ENCODE data around the gene SRPK2. TPM values are rescaled to one million over a fixed set of nuclear protein-coding genes. Genes with fewer than 3 reads are reported as not detected.
"Not testable (repeated sequence)": the region's sequence is repeated elsewhere in the genome, so short reads cannot be mapped to it uniquely, and the experiment has no call there.

Gene SRPK2
- total RNA-seq, 1 donor from 2014 or later = 56.4 TPM

DNA sequence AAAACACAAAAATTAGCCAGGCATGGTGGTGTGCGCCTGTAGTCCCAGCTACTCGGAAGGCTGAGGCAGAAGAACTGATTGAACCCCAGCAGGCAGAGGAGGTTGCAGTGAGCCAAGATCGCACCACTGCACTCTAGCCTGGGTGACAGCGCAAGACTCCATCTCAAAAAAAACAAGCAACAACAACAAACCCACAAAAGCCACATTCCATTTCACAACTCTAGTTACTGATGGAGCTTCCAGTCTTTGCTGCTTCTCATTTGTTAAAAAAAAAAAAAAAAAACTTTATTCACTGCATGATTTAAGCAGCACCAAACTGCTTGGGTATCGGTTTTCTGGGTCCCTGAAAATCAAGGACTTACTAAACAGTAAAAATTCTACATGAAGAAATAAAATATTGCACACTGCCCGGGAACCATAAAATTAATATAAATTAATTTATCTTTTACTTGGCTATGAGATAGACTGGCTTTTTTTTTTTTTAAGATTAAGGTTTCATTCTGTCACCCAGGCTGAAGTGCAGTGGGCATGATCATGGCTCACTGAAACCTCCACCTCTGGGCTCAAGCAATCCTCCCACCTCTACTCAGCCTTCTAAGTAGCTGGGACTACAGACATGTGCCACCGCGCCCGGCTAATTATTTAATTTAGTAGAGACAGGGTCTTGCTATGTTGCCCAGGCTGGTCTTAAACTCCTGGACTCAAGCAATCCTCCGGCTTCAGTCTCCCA lies 42.0 kb downstream of the SRPK2 start:
- Mint-ChIP-seq H3K4me1 (ENCODE audit: low read depth) (peaks cover 40% of the 10 kb centered on the region), H3K27me3 (ENCODE audit: insufficient read depth) (no peaks in the 10 kb centered on the region), H3K9me3 (no peaks in the 10 kb centered on the region), H3K4me3 (peak overlapping the region; percentile 42), H3K36me3 (ENCODE audit: low read depth) (peaks cover 2% of the 10 kb centered on the region), H3K27ac (peak overlapping the region; percentile 52)
- intact Hi-C loops (cut with micrococcal nuclease) = loop anchor here (5.0 kb wide), 1 partner anchor 334 kb away; the partner anchor contains the start of gene KMT2E
- DNase-seq (ENCODE audit: low spot score) = peak; percentile 35

DNA sequence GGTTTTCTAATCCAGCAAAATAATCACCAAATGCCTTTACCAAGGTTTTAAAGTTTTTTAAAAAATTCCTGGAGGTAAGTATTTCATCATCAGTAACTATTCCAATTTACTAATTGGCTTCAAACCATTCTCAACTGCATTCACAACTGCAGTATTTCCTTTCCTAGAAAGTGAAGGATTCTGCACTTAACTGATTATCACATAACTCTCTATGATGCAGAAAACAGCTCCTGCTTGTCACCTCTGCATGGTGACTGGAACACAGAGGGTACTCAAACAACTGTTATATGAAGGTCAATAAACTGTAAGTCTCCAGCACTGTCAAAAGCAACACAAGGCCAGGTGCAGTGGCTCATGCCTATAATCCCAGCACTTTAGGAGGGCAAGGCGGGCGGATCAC lies 42.6 kb downstream of the SRPK2 start:
- Mint-ChIP-seq H3K27ac (peak overlapping the region; percentile 52), H3K27me3 (ENCODE audit: insufficient read depth) (no peaks in the 10 kb centered on the region), H3K4me1 (ENCODE audit: low read depth) (peaks cover 39% of the 10 kb centered on the region), H3K9me3 (no peaks in the 10 kb centered on the region), H3K4me3 (peak overlapping the region; percentile 42), H3K36me3 (ENCODE audit: low read depth) (peaks cover 2% of the 10 kb centered on the region)
- no peak for DNase-seq (ENCODE audit: low spot score)
- intact Hi-C loops (cut with micrococcal nuclease) = loop anchor here (5.0 kb wide), 1 partner anchor 334 kb away; the partner anchor contains the start of gene KMT2E

DNA sequence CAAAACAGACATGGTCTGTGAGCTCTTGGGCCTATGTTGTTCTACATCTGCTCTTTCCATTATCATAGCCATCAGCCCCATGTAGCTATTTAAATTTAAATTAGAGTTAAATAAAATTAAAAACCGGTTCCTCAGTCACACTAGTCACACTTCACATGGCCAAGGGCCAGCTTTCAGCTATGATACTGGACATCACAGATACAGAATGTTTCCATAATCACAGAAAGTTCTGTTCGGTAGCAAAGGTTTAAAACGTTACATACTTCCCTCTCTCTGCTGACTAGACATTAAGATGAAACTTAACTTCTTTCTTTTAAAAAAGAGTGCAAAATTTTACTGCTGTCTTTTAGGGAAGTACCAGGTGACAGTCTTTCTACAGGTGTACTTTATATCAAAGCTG lies 43.0 kb downstream of the SRPK2 start:
- no peak for DNase-seq (ENCODE audit: low spot score)
- Mint-ChIP-seq H3K4me3 (no peak overlapping the region), H3K9me3 (no peaks in the 10 kb centered on the region), H3K4me1 (ENCODE audit: low read depth) (peaks cover 36% of the 10 kb centered on the region), H3K36me3 (ENCODE audit: low read depth) (peaks cover 2% of the 10 kb centered on the region), H3K27ac (no peak overlapping the region), H3K27me3 (ENCODE audit: insufficient read depth) (no peaks in the 10 kb centered on the region)
- intact Hi-C loops (cut with micrococcal nuclease) = loop anchor here (1.0 to 5.0 kb wide), 5 partner anchors 8 to 401 kb away; partner anchors contain the start of gene KMT2E

DNA sequence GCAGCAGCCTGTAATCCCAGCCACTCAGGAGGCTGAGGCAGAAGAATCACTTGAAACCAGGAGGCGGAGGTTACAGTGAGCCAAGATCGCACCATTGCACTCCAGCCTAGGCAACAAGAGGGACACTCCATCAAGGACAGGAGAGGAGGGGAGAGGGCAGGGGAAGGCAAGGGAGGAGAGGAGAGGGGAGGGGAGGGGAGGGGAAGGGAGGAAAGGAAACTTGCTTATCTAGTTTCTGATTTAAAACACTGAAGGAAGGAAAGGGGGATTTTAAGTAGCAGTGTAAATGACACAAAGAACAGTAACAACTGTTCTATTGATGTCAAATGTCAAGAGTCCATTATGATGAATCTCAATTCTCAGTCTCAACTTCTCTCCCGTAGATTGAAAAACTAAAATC lies 43.7 kb downstream of the SRPK2 start:
- DNase-seq (ENCODE audit: low spot score) = no peak
- peak overlapping the region; percentile 11 for H3K4me3 Mint-ChIP-seq
- intact Hi-C loops (cut with micrococcal nuclease) = loop anchor here (1.0 to 5.0 kb wide), 5 partner anchors 8 to 400 kb away; partner anchors contain the start of gene KMT2E
- peaks cover 2% of the 10 kb centered on the region for H3K36me3 Mint-ChIP-seq (ENCODE audit: low read depth)
- no peaks in the 10 kb centered on the region for H3K9me3 Mint-ChIP-seq
- H3K27me3 Mint-ChIP-seq (ENCODE audit: insufficient read depth) = no peaks in the 10 kb centered on the region
- peaks cover 34% of the 10 kb centered on the region for H3K4me1 Mint-ChIP-seq (ENCODE audit: low read depth)
- peak overlapping the region; percentile 67 for H3K27ac Mint-ChIP-seq

DNA sequence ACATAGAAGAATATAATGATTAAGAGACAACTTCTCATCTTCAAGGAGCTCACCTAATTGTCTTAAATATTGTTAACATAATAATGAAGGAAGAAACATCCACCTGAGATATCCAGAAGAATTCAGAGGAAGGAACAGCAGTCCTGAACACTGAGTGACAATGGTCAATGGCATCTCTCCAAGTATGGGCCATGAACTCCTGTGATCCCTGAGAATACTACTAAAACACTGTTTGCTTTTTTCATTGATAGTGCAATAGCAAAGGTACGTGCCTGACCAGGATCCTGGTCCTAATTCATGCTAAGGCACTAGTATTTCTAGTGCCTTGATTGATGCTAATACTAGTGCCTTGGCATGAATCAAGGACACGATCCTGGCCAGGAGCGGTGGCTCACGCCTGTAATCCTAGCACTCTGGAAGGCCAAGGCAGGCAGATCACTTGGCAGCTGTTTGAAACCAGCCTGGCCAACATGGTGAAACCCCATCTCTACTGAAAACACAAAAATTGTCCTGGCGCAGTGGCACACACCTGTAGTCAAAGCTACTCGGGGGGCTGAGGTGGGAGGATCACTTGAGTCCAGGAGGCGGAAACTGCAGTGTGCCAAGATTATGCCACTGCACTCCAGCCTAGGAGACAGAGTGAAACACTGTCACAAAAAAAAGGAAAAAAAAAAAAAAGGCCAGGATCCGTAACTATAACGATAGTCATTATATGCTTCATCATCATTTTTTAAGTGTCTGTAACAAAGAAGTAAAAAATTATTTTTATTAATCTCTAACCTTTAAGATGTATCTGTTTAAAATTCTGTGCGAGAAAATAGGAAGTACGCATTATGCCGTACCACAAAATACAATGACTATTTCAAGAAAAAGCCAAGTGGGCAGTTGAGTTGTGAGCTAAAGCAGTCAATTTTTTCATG lies 49.1 kb downstream of the SRPK2 start:
- H3K36me3 Mint-ChIP-seq (ENCODE audit: low read depth) = peaks cover 2% of the 10 kb centered on the region
- H3K9me3 Mint-ChIP-seq = no peaks in the 10 kb centered on the region
- H3K4me3 Mint-ChIP-seq = no peak overlapping the region
- intact Hi-C loops (cut with micrococcal nuclease) = loop anchor here (5.0 kb wide), 1 partner anchor 357 kb away; no protein-coding TSS in a partner anchor
- H3K27ac Mint-ChIP-seq = no peak overlapping the region
- H3K27me3 Mint-ChIP-seq (ENCODE audit: insufficient read depth) = no peaks in the 10 kb centered on the region
- DNase-seq (ENCODE audit: low spot score) = no peak
- peaks cover 10% of the 10 kb centered on the region for H3K4me1 Mint-ChIP-seq (ENCODE audit: low read depth)

DNA sequence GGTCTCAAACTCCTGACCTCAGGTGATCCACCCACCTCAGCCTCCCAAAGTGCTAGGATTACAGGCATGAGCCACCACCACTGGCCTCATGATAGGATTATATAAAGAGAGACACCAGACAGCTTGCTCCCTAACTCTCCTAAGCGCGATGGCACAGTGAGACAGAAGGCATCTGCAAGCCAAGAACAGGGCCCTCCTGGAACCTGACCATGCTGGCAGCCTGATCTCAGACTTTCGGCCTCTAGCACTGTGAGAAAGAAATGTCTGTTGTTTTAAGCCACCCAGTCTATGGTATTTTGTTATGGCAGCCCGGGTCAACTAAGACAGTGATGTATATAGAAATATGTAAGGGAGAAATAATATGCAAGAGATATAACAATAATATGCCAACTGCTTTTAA lies 51.2 kb downstream of the SRPK2 start:
- intact Hi-C loops (cut with micrococcal nuclease) = loop anchor here (5.0 kb wide), 1 partner anchor 355 kb away; no protein-coding TSS in a partner anchor
- Mint-ChIP-seq H3K4me3 (no peak overlapping the region), H3K27ac (no peak overlapping the region), H3K4me1 (ENCODE audit: low read depth) (peaks cover 4% of the 10 kb centered on the region), H3K27me3 (ENCODE audit: insufficient read depth) (no peaks in the 10 kb centered on the region), H3K9me3 (no peaks in the 10 kb centered on the region), H3K36me3 (ENCODE audit: low read depth) (peaks cover under 1% of the 10 kb centered on the region)
- DNase-seq (ENCODE audit: low spot score) = no peak

DNA sequence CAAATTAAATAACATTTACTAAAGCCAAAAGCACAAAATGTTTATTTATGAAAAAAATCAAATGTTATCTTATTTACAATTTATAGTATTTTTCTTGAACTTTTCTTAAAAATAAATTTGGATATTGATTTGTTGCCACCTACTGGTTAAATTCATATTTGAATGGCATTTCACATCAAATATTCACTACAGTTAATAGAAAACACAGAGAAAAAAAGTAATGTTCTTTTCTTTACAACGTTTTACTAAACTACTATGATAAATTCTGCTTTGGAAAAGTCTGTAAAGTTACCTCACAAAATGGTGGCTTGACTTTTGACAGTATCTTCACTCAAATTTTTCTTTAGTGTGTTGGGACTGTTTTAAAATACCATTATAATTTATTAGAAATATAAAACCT lies 52.7 kb downstream of the SRPK2 start:
- Mint-ChIP-seq H3K36me3 (ENCODE audit: low read depth) (no peaks in the 10 kb centered on the region), H3K27me3 (ENCODE audit: insufficient read depth) (no peaks in the 10 kb centered on the region), H3K4me3 (no peak overlapping the region), H3K4me1 (ENCODE audit: low read depth) (peaks cover 13% of the 10 kb centered on the region), H3K27ac (no peak overlapping the region), H3K9me3 (no peaks in the 10 kb centered on the region)
- intact Hi-C loops (cut with micrococcal nuclease) = loop anchor here (1.0 to 5.0 kb wide), 3 partner anchors 183 to 413 kb away; no protein-coding TSS in a partner anchor
- DNase-seq (ENCODE audit: low spot score) = no peak

DNA sequence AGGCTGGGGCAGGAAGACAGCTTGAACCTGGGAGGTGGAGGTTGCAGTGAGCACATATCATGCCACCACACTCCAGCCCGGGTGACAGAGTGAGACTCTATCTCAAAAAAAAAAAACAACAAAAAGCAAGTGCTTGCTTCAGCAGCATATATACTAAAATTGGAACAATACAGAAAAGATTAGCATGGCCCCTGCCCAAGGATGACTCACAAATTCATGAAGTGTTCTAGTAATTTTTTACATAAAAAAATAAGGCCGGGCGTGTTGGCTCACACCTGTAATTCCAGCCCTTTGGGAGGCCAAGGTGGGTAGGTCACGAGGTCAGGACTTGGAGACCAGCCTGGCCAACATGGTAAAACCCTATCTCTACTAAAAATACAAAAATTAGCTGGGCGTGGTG lies 56.1 kb downstream of the SRPK2 start:
- H3K27me3 Mint-ChIP-seq (ENCODE audit: insufficient read depth); DNase-seq (ENCODE audit: low spot score); intact Hi-C loops (cut with micrococcal nuclease); H3K9me3 Mint-ChIP-seq; H3K27ac Mint-ChIP-seq; H3K4me3 Mint-ChIP-seq; H3K36me3 Mint-ChIP-seq (ENCODE audit: low read depth): not testable (repeated sequence)
- H3K4me1 Mint-ChIP-seq (ENCODE audit: low read depth) = peaks cover 20% of the 10 kb centered on the region

DNA sequence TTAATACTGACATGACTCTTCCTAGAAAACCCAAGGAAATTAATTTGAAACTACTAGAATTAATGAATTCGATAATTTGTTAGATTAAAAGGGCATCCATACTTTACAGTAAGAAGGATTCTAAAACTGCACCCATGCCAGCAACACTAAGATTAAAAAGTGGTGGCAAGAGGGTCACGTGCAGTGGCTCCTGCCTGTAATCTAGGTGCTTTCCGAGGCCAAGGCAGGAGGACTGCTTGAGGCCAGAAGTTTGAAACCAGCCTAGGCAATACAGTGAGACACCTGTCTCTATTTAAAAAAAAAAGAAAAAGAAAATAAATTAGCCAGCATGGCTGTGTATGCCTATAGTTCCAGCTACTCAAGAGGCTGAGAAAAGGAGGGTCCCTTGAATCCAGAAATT lies 58.2 kb downstream of the SRPK2 start:
- Mint-ChIP-seq H3K27ac (no peak overlapping the region), H3K36me3 (ENCODE audit: low read depth) (no peaks in the 10 kb centered on the region), H3K27me3 (ENCODE audit: insufficient read depth) (no peaks in the 10 kb centered on the region), H3K4me3 (no peak overlapping the region), H3K9me3 (no peaks in the 10 kb centered on the region), H3K4me1 (ENCODE audit: low read depth) (peaks cover 25% of the 10 kb centered on the region)
- DNase-seq (ENCODE audit: low spot score) = no peak
- intact Hi-C loops (cut with micrococcal nuclease) = no loop called here

DNA sequence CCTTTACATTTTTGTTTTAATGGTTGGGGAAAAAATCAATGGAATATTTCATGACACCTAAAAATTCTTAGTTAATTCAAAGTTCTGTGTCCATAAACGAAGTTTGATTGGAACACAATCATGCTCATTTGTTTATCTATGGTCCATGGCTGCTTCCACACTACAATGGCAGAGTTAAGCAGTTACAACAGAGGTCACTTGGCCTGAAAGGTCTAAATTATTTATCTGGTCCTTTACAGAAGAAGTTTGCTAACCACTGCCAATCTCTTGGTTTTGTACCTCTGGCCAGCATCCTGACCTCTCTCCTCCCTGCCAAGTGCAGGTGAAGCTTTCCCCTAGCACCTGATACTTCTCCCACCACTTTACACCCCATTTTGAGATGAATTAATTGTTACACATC lies 61.5 kb downstream of the SRPK2 start:
- intact Hi-C loops (cut with micrococcal nuclease) = no loop called here
- DNase-seq (ENCODE audit: low spot score) = no peak
- Mint-ChIP-seq H3K27me3 (ENCODE audit: insufficient read depth) (no peaks in the 10 kb centered on the region), H3K4me1 (ENCODE audit: low read depth) (peaks cover 29% of the 10 kb centered on the region), H3K9me3 (no peaks in the 10 kb centered on the region), H3K4me3 (no peak overlapping the region), H3K36me3 (ENCODE audit: low read depth) (no peaks in the 10 kb centered on the region), H3K27ac (no peak overlapping the region)

DNA sequence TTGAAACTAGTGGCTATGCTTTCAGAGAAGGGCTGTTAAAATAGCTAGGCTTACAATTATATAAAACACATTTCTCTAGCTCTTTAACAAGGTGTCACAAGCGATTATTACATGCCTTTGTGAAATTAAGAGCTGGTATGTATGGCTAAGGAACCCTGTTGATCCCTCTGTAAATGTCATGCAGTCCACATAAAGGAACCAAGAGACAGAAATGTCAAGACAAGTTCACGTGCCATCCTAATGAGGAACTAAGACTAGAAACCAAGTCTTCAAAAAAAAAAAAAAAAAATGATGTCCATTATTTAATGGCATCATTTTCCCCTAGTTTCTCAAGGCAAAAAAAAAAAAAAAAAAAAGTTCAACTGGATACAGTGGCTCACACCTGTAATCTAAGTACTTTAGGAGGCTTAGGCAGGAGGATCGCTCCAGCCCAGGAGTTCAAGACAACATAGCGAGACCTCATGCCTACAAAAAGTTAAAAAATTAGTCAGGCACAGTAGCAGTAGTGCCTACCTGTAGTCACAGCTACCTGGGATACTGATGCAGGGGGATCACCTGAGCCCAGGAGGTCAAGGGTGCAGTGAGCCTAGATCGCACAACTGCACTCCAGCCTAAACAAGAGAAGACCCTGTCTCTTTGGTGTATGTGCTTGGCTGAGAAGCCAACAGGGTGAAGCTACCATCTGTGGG lies 63.4 kb downstream of the SRPK2 start:
- no peaks in the 10 kb centered on the region for H3K27me3 Mint-ChIP-seq (ENCODE audit: insufficient read depth)
- H3K9me3 Mint-ChIP-seq = no peaks in the 10 kb centered on the region
- peaks cover 20% of the 10 kb centered on the region for H3K4me1 Mint-ChIP-seq (ENCODE audit: low read depth)
- peaks cover 8% of the 10 kb centered on the region for H3K36me3 Mint-ChIP-seq (ENCODE audit: low read depth)
- no peak for DNase-seq (ENCODE audit: low spot score)
- intact Hi-C loops (cut with micrococcal nuclease) = no loop called here
- H3K27ac Mint-ChIP-seq = no peak overlapping the region
- H3K4me3 Mint-ChIP-seq = no peak overlapping the region

DNA sequence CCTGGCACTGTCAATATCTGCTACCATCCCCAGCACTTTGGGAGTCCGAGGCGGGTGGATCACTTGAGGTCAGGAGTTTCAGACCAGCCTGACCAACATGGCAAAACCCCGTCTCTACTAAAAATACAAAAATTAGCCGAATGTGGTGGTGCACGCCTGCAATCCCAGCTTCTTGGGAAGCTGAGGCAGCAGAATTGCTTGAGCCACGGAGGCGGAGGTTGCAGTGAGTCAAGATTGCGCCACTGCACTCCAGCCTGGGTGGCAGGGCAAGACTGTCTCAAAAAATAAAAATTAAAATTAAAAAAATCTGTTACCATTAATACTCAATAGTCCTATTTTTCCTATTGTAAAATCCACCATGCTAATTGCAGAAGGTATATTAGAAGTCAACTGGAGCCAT lies 64.1 kb downstream of the SRPK2 start:
- peaks cover 20% of the 10 kb centered on the region for H3K4me1 Mint-ChIP-seq (ENCODE audit: low read depth)
- H3K27me3 Mint-ChIP-seq (ENCODE audit: insufficient read depth); H3K27ac Mint-ChIP-seq; DNase-seq (ENCODE audit: low spot score); H3K9me3 Mint-ChIP-seq; H3K4me3 Mint-ChIP-seq; intact Hi-C loops (cut with micrococcal nuclease); H3K36me3 Mint-ChIP-seq (ENCODE audit: low read depth): not testable (repeated sequence)

All from activated T-helper 1 cell treated with anti-CD3 and anti-CD28 coated beads, Interleukin-12 subunit alpha, Interleukin-12 subunit beta, Interleukin-2, Interleukin-4 antibody, amounts not matched to agents 30 ng/mL and 10 ng/mL and 1 ng/mL, durations not matched to agents 14 hours and 24 hours and 36 hours (primary cell).